Omental fat pad (tissue), 4 donors: ENCODE measurements around the gene SEZ6. TPM values are rescaled to one million over a fixed set of nuclear protein-coding genes. Genes with fewer than 3 reads are reported as not detected.

Source experiments
- ATAC-seq: fragments of 150-250 bp; one replicate; pipeline ENCODE4 v1.9.1; 2016; ENCODE audit warnings: mild to moderate bottlenecking, moderate library complexity; ENCODE audit not compliant: low FRiP score
- DNase-seq: peaks from one replicate; pipeline ENCODE4 v3.0.0-alpha.2; 2019; ENCODE audit warnings: low spot score
- total RNA-seq, 4 donors: library from RNA; depleted of rRNA; stranded (reverse); fragments of >200 nt; gene quantifications; one replicate each; pipeline ENCODE4 v1.1.0, GENCODE V29; 2016
- TF ChIP-seq, protein P1 (sequence below), 3 donors: fragments of 450-650 bp; IDR thresholded peaks; one replicate each; pipeline ENCODE4 v1.5.1; 2016 to 2017; ENCODE audit warnings: antibody characterized with exemption in 3 of 3, mild to moderate bottlenecking in 3 of 3, moderate library complexity in 2 of 3

Gene SEZ6
- total RNA-seq, 4 donors from 2014 or later = not detected

GRCh38 chr17:29042026-29042678 is 36.3 kb upstream of the SEZ6 start:
- DNase-seq (no peak), ATAC-seq (no peak)
- TF ChIP-seq, protein P1, sequence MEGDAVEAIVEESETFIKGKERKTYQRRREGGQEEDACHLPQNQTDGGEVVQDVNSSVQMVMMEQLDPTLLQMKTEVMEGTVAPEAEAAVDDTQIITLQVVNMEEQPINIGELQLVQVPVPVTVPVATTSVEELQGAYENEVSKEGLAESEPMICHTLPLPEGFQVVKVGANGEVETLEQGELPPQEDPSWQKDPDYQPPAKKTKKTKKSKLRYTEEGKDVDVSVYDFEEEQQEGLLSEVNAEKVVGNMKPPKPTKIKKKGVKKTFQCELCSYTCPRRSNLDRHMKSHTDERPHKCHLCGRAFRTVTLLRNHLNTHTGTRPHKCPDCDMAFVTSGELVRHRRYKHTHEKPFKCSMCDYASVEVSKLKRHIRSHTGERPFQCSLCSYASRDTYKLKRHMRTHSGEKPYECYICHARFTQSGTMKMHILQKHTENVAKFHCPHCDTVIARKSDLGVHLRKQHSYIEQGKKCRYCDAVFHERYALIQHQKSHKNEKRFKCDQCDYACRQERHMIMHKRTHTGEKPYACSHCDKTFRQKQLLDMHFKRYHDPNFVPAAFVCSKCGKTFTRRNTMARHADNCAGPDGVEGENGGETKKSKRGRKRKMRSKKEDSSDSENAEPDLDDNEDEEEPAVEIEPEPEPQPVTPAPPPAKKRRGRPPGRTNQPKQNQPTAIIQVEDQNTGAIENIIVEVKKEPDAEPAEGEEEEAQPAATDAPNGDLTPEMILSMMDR (IDR thresholded peaks at IDR 0.05) = no peak

DNA sequence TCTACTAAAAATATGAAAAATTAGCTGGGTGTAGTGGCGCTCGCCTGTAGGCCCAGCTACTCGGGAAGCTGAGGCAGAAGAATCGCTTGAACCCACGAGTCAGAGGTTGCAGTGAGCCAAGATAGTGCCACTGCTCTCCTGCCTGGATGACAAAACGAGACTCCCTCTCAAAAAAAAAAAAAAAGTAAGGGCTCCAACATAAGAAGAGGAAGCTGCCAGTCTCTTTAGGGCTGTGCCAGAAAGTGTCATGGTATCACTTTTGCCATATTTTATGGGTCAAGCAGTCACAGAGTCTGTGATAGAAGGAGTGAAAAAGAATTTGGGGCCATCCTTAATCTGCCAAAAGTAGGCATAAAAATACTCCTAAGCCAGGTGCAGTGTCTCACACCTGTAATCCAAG is 35.7 kb upstream of the SEZ6 start:
- ATAC-seq (no peak), DNase-seq (no peak)
- TF ChIP-seq, protein P1 (IDR thresholded peaks at IDR 0.05) = no peak

DNA sequence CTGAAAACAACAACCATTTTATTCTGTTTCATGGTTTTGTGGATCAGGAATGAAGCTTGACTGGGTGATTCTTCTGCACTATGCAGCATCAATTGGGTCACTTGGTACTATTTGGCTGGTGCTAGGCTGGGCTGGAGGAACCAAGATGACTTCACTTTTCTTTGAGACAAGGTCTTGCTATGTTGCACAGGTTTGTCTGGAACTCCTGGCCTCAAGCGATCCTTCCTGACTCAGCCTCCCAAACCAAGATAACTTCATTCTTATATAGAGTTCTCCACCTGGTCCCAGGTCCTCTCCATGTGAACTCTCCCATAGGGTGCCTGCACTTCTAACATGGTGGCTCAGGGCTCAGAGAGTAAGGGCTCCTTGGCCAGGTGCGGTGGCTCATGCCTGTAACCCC is 35.3 kb upstream of the SEZ6 start:
- DNase-seq (no peak), ATAC-seq (no peak)
- TF ChIP-seq, protein P1 (IDR thresholded peaks at IDR 0.05) = no peak

DNA sequence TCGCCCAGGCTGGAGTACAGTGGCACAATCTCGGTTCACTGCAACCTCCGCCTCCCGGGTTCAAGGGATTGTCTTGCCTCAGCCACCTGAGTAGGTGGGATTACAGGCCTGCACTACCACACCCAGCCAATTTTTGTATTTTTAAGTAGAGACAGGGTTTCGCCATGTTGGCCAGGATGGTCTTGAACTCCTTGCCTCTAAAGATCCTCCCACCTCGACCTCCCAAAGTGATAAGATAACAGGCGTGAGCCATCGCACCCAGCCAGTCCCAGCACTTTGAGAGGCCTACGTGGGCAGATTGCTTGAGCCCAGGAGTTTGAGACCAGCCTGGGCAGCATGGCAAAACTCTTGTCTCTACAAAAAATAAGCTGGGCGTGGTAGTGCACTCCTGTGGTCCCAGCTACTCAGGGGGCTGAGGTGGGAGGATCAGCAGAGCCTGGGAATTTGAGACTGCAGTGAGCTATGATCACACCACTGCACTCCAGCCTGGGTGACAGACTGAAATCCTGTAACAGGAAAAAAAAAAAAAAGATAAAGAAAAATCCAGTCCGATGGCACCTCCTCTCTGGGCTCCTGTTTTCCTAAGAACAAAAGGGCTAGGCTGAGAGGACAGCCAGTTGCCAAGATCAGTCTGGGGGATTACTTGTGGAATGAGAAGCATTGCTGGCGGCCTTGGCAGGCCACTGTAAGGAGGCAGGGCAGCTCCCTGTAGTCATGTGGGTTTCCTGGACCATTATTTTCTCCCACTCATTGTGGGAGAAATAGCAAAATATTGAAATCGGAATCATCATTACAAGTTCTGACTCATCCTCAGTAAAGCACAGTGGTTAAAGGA is 34.1 kb upstream of the SEZ6 start:
- TF ChIP-seq, protein P1 (IDR thresholded peaks at IDR 0.05) = no peak
- DNase-seq (no peak), ATAC-seq (peak; percentile 75)

- TF ChIP-seq, protein P1 (IDR thresholded peaks at IDR 0.05) = no peak
- DNase-seq = no peak
- no peak for ATAC-seq
Measured at GRCh38 chr17:29038085-29038795, 32.4 kb upstream of the SEZ6 start.

GRCh38 chr17:29037739-29038084 is 31.9 kb upstream of the SEZ6 start:
- no peak for ATAC-seq
- no peak for DNase-seq
- TF ChIP-seq, protein P1 (IDR thresholded peaks at IDR 0.05) = no peak
